GM23338 (cell line): ENCODE measurements around the gene TBC1D2B. TPM values are rescaled to one million over a fixed set of nuclear protein-coding genes. Genes with fewer than 3 reads are reported as not detected.

ENCODE experiments used
- ATAC-seq: fragments of 200-7000 bp; cut with Tn5 transposase; 3 replicates; pipeline ENCODE4 v1.9.1; 2020
- DNase-seq: peaks from one replicate; pipeline ENCODE4 v3.0.0-alpha.2; 2015; ENCODE audit warnings: low spot score
- H2AFZ ChIP-seq: fragments of 200-600 bp; sonication (generic); 2 replicates; pipeline ENCODE4 v1.8.0; 2016; ENCODE audit warnings: antibody characterized with exemption, mild to moderate bottlenecking, moderate library complexity
- H3F3A ChIP-seq: fragments of 200-600 bp; sonication (generic); replicated peaks from 2 replicates; pipeline ENCODE4 v1.8.0; 2017; ENCODE audit warnings: antibody characterized with exemption, mixed run types, low read depth
- H3K27ac ChIP-seq: fragments of 200-600 bp; sonication (generic); 2 replicates; pipeline ENCODE4 v1.6.1; 2016; ENCODE audit warnings: low read depth
- H3K27me3 ChIP-seq: fragments of 200-600 bp; sonication (generic); 2 replicates; pipeline ENCODE4 v1.8.0; 2016; ENCODE audit warnings: mild to moderate bottlenecking, mixed run types, moderate library complexity; ENCODE audit not compliant: insufficient read depth
- H3K36me3 ChIP-seq: fragments of 200-600 bp; sonication (generic); 2 replicates; pipeline ENCODE4 v1.8.0; 2016; ENCODE audit warnings: mild to moderate bottlenecking; ENCODE audit not compliant: insufficient read depth
- H3K4me1 ChIP-seq: fragments of 200-600 bp; sonication (generic); 2 replicates; pipeline ENCODE4 v1.8.0; 2016; ENCODE audit warnings: mild to moderate bottlenecking, moderate library complexity; ENCODE audit not compliant: insufficient read depth
- H3K4me2 ChIP-seq: fragments of 200-600 bp; sonication (generic); 2 replicates; pipeline ENCODE4 v1.7.1; 2017; ENCODE audit warnings: mixed run types
- H3K4me3 ChIP-seq: fragments of 200-600 bp; sonication (generic); 2 replicates; pipeline ENCODE4 v1.6.1; 2016; ENCODE audit warnings: mixed run types
- H3K79me2 ChIP-seq: fragments of 200-600 bp; sonication (generic); replicated peaks from 2 replicates; pipeline ENCODE4 v1.8.0; 2017; ENCODE audit warnings: mild to moderate bottlenecking; ENCODE audit not compliant: insufficient read depth
- H3K9me2 ChIP-seq: fragments of 200-600 bp; sonication (generic); 2 replicates; pipeline ENCODE4 v1.8.0; 2017; ENCODE audit not compliant: insufficient read depth
- H4K20me1 ChIP-seq: fragments of 200-600 bp; sonication (generic); replicated peaks from 2 replicates; pipeline ENCODE4 v1.8.0; 2017; ENCODE audit warnings: mild to moderate bottlenecking; ENCODE audit not compliant: insufficient read depth
- H3K27ac Mint-ChIP-seq: 2 replicates; pipeline ENCODE4 v1.8.0; 2020; ENCODE audit warnings: inconsistent platforms, mild to moderate bottlenecking, moderate library complexity, mixed read lengths
- H3K27me3 Mint-ChIP-seq: 3 replicates; pipeline ENCODE4 v1.8.0; 2022; ENCODE audit warnings: low read depth, mild to moderate bottlenecking, moderate library complexity, mixed read lengths, inconsistent platforms; ENCODE audit not compliant: insufficient read depth, poor library complexity
- H3K36me3 Mint-ChIP-seq: 3 replicates; pipeline ENCODE4 v1.8.0; 2021; ENCODE audit warnings: low read depth, mild to moderate bottlenecking, inconsistent platforms, moderate library complexity, mixed read lengths
- H3K4me1 Mint-ChIP-seq: 3 replicates; pipeline ENCODE4 v1.8.0; 2020; ENCODE audit warnings: mild to moderate bottlenecking, inconsistent platforms, mixed read lengths
- H3K4me3 Mint-ChIP-seq: 3 replicates; pipeline ENCODE4 v1.8.0; 2021; ENCODE audit warnings: moderate library complexity, mild to moderate bottlenecking, inconsistent platforms, mixed read lengths
- H3K9me3 Mint-ChIP-seq: 3 replicates; pipeline ENCODE4 v1.8.0; 2020; ENCODE audit warnings: moderate library complexity, mild to moderate bottlenecking, inconsistent platforms, mixed read lengths
- CREB1 ChIP-seq: fragments of 250-450 bp; sonication (Bioruptor Pico); IDR thresholded peaks from 2 replicates; pipeline ENCODE4 v1.5.0; 2020; ENCODE audit warnings: low read depth, mild to moderate bottlenecking, moderate library complexity
- CTCF ChIP-seq, 2 experiments: fragments of 200-600 bp in 1 of 2; sonication (generic) in 1 of 2; conservative IDR thresholded peaks; 2 replicates each; pipeline versions ENCODE4 v1.5.1 to v1.6.1; 2016 to 2017; ENCODE audit warnings: antibody characterized with exemption in 2 of 2, low read depth in 2 of 2, mild to moderate bottlenecking in 2 of 2, moderate library complexity in 1 of 2
- ETS1 ChIP-seq: IDR thresholded peaks from 2 replicates; pipeline ENCODE4 v1.6.1; 2016; ENCODE audit warnings: antibody characterized with exemption
- EZH2 ChIP-seq: fragments of 200-600 bp; sonication (generic); IDR thresholded peaks from one replicate; pipeline ENCODE4 v1.8.0; 2017; ENCODE audit warnings: antibody characterized with exemption, mild to moderate bottlenecking, low read depth; ENCODE audit not compliant: unreplicated experiment
- EZH2phosphoT487 ChIP-seq: fragments of 200-600 bp; sonication (generic); IDR thresholded peaks from one replicate; pipeline ENCODE4 v1.8.1; 2018; ENCODE audit warnings: antibody characterized with exemption; ENCODE audit not compliant: unreplicated experiment
- JUNB ChIP-seq: IDR thresholded peaks from one replicate; pipeline ENCODE4 v1.6.1; 2016; ENCODE audit warnings: antibody characterized with exemption; ENCODE audit not compliant: unreplicated experiment
- NANOG ChIP-seq: IDR thresholded peaks from 2 replicates; pipeline ENCODE4 v1.6.1; 2016; ENCODE audit warnings: antibody characterized with exemption, borderline replicate concordance
- POLR2AphosphoS5 ChIP-seq: IDR thresholded peaks from 2 replicates; pipeline ENCODE4 v1.6.1; 2016; ENCODE audit warnings: antibody characterized with exemption, low read depth
- REST ChIP-seq: IDR thresholded peaks from one replicate; pipeline ENCODE4 v1.6.1; 2018; ENCODE audit warnings: antibody characterized with exemption; ENCODE audit not compliant: unreplicated experiment
- STAT1 ChIP-seq: IDR thresholded peaks from one replicate; pipeline ENCODE4 v1.6.1; 2016; ENCODE audit warnings: antibody characterized with exemption; ENCODE audit not compliant: unreplicated experiment
- ZNF114 ChIP-seq: fragments of 250-450 bp; sonication (Bioruptor Pico); IDR thresholded peaks from 2 replicates; pipeline ENCODE4 v1.5.0; 2020; ENCODE audit warnings: mild to moderate bottlenecking, moderate library complexity
- ZNF331 ChIP-seq: fragments of 250-450 bp; sonication (Bioruptor Pico); IDR thresholded peaks from 2 replicates; pipeline ENCODE4 v1.5.0; 2020; ENCODE audit warnings: low read depth, mild to moderate bottlenecking, moderate library complexity
- ZNF462 ChIP-seq: fragments of 250-450 bp; sonication (Bioruptor Pico); IDR thresholded peaks from 2 replicates; pipeline ENCODE4 v1.5.0; 2020; ENCODE audit warnings: mild to moderate bottlenecking, moderate library complexity
- polyA plus RNA-seq: library from polyadenylated mRNA; unstranded; fragments of >200 nt; fragmentation: Nextera tagmentation; extraction: Ambion mirVana; gene quantifications from 2 replicates; pipeline ENCODE4 v1.2.1, GENCODE V29; 2016
- total RNA-seq: library from RNA; depleted of rRNA; stranded (reverse); fragments of >200 nt; shearing (Covaris generic); gene quantifications from 2 replicates; pipeline ENCODE4 v1.2.3, GENCODE V29; 2014

Gene TBC1D2B
- total and polyA plus RNA-seq, 2 experiments from 2014 or later: 3.6 to 17.8 TPM

GRCh38 chr15:78105476-78106241 lies 28.1 kb upstream of the TBC1D2B start:
- no peak overlapping the region for H3K27ac Mint-ChIP-seq

More at GRCh38 chr15:78105476-78106241, 28.1 kb upstream of the TBC1D2B start:
- Mint-ChIP-seq H3K4me1 (peaks cover 5% of the 10 kb centered on the region), H3K4me3 (no peak overlapping the region), H3K36me3 (peaks cover 10% of the 10 kb centered on the region; the same call in 2 of the 3 replicates), H3K27me3 (peaks cover 11% of the 10 kb centered on the region), H3K9me3 (no peaks in the 10 kb centered on the region; the same call in 2 of the 3 replicates)
- H4K20me1 ChIP-seq: no peaks in the 10 kb centered on the region
- H2AFZ ChIP-seq: no peak overlapping the region
- no peaks in the 10 kb centered on the region for H3K36me3 ChIP-seq
- H3K27ac ChIP-seq: no peak overlapping the region
- ATAC-seq: no peak
- H3K4me1 ChIP-seq: no peaks in the 10 kb centered on the region
- H3F3A ChIP-seq: no peaks in the 10 kb centered on the region
- H3K4me3 ChIP-seq: no peak overlapping the region
- H3K79me2 ChIP-seq: no peaks in the 10 kb centered on the region
- H3K27me3 ChIP-seq: no peaks in the 10 kb centered on the region
- H3K4me2 ChIP-seq: no peak overlapping the region
- H3K9me2 ChIP-seq: no peaks in the 10 kb centered on the region
- DNase-seq: no peak
- TF ChIP-seq EZH2phosphoT487 (no peak), NANOG (no peak), STAT1 (no peak), ETS1 (no peak), ZNF114 (CRISPR knock-in tag) (no peak), CTCF (conservative IDR thresholded peaks at IDR 0.05; ENCODE audit: low read depth in 2 of 2) (no peak), CREB1 (CRISPR knock-in tag) (no peak), ZNF462 (CRISPR knock-in tag) (no peak), JUNB (no peak), EZH2 (no peak), REST (no peak), ZNF331 (CRISPR knock-in tag) (no peak), POLR2AphosphoS5 (no peak)
